ENCODE results near the gene VMP1.

GRCh38 chr17:59771093-59771492, 63.6 kb downstream of the VMP1 start:
- TF ChIP-seq CBX2 (IDR thresholded peaks at IDR 0.05; ENCODE audit: borderline replicate concordance, low read depth): no peak
- TF ChIP-seq CTCF (IDR thresholded peaks at IDR 0.05): no peak
- no peak for TF ChIP-seq RCOR1 (IDR thresholded peaks at IDR 0.05; ENCODE audit: low read depth, low read length)
- TF ChIP-seq REST (IDR thresholded peaks at IDR 0.05): no peak
- no peak for TF ChIP-seq RARB (CRISPR knock-in tag; IDR thresholded peaks at IDR 0.05)
- TF ChIP-seq USF2 (IDR thresholded peaks at IDR 0.05): no peak
- TF ChIP-seq MAX (IDR thresholded peaks at IDR 0.05): no peak
- no peak for TF ChIP-seq CHD2 (IDR thresholded peaks at IDR 0.05; ENCODE audit: low read length, partially characterized antibody)
- TF ChIP-seq ELK1 (IDR thresholded peaks at IDR 0.05; ENCODE audit: low read depth, low read length): no peak
- no peak for TF ChIP-seq JUNB (IDR thresholded peaks at IDR 0.05)
- no peak for TF ChIP-seq POLR2A (IDR thresholded peaks at IDR 0.05; ENCODE audit: low read length)
